ENCODE data around the gene SPHKAP.

DNA sequence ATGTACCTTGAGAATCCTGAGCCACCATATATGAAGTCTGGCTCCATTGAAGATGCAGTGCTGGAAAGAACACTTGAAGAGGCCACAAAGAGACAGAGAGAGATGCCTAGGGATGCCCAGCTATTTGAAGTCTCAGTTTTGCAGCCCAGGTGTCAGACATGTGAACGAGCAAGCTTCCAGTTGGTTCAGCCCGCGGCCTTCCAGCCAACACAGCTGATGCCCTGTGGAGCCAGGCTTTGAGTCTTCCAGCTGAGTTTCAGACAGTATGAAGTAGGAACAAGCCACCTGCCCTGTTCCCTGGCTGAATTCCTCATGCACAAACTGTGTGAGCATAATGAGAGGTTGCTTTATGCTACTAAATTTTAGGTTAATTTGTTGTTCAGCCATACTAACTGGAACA, 108.8 kb downstream of the SPHKAP start:
- no peak for TF ChIP-seq CTCF (IDR thresholded peaks at IDR 0.05)
- no peak for TF ChIP-seq POLR2A (IDR thresholded peaks at IDR 0.05)
